NB4 (cell line): ENCODE data around the gene RAD51B.

Experiments used
- DNase-seq: peaks from one replicate; pipeline ENCODE4 v3.0.0; 2010; ENCODE audit warnings: low read depth
- H3K4me3 ChIP-seq: one replicate; pipeline ENCODE4 v1.5.1; 2011; ENCODE audit warnings: mild to moderate bottlenecking, low read depth, low read length, moderate library complexity
- CTCF ChIP-seq: IDR thresholded peaks from one replicate; pipeline ENCODE4 v1.5.1; 2012; ENCODE audit warnings: low read depth, low read length
- MAX ChIP-seq: IDR thresholded peaks from 2 replicates; pipeline ENCODE4 v1.6.1; 2011; ENCODE audit warnings: low read depth, low read length
- MYC ChIP-seq: IDR thresholded peaks from 2 replicates; pipeline ENCODE4 v1.6.1; 2011; ENCODE audit warnings: low read depth, low read length
- POLR2A ChIP-seq: IDR thresholded peaks from 2 replicates; pipeline ENCODE4 v1.6.1; 2011; ENCODE audit warnings: mild to moderate bottlenecking; ENCODE audit not compliant: insufficient read length; ENCODE audit errors: extremely low read depth

The RAD51B gene

GRCh38 chr14:68469208-68469713 is 649.7 kb downstream of the RAD51B start:
- TF ChIP-seq CTCF (no peak), MAX (no peak), MYC (no peak), POLR2A (no peak)
- no peak overlapping the region for H3K4me3 ChIP-seq
- DNase-seq = no peak

- TF ChIP-seq MYC (no peak), CTCF (no peak), POLR2A (no peak), MAX (no peak)
- DNase-seq = no peak
These were observed 650.8 kb downstream of the RAD51B start for GRCh38 chr14:68470361-68470760.

GRCh38 chr14:68471029-68471963 is 651.7 kb downstream of the RAD51B start:
- no peak for TF ChIP-seq MAX
- DNase-seq = no peak
- no peak overlapping the region for H3K4me3 ChIP-seq

More at GRCh38 chr14:68470361-68470760, 650.8 kb downstream of the RAD51B start:
- H3K4me3 ChIP-seq = no peak overlapping the region

GRCh38 chr14:68471964-68472508 is 652.5 kb downstream of the RAD51B start:
- no peak overlapping the region for H3K4me3 ChIP-seq

GRCh38 chr14:68473069-68473468 is 653.5 kb downstream of the RAD51B start:
- no peak for DNase-seq
- H3K4me3 ChIP-seq = no peak overlapping the region
- TF ChIP-seq POLR2A = no peak
- TF ChIP-seq MYC = no peak
- no peak for TF ChIP-seq MAX
- TF ChIP-seq CTCF = no peak

More at GRCh38 chr14:68471964-68472508, 652.5 kb downstream of the RAD51B start:
- no peak for DNase-seq
- TF ChIP-seq MAX = no peak
- TF ChIP-seq CTCF = no peak
- no peak for TF ChIP-seq MYC
- no peak for TF ChIP-seq POLR2A

- H3K4me3 ChIP-seq = no peak overlapping the region
- DNase-seq = no peak
- TF ChIP-seq CTCF (no peak), MAX (no peak)
These were observed 654.2 kb downstream of the RAD51B start for GRCh38 chr14:68473794-68474193.
